Spleen (tissue), 11 donors: ENCODE results near the gene TPCN2. TPM values are rescaled to one million over a fixed set of nuclear protein-coding genes. Genes with fewer than 3 reads are reported as not detected.

Experiments
- DNase-seq: peaks from one replicate; pipeline ENCODE4 v3.0.0-alpha.2; 2020
- H3K27ac ChIP-seq, 8 donors: fragments of 200-600 bp; sonication (generic) in 7 of 8; 1 replicate in 4 of 8; 2 replicates in 4 of 8; pipeline versions ENCODE4 v1.5.0 to v1.8.0; 2016 to 2021; ENCODE audit warnings: inconsistent platforms in 4 of 8, mild to moderate bottlenecking in 4 of 8, moderate library complexity in 1 of 8
- H3K27me3 ChIP-seq, 7 donors: fragments of 200-600 bp; sonication (generic) in 6 of 7; replicated peaks in 1 of 7; 1 replicate in 4 of 7; 2 replicates in 3 of 7; pipeline versions ENCODE4 v1.5.0 to v1.8.0; 2016 to 2021; ENCODE audit warnings: inconsistent platforms in 3 of 7, mild to moderate bottlenecking in 1 of 7
- H3K36me3 ChIP-seq, 6 donors: fragments of 200-600 bp; sonication (generic) in 5 of 6; 1 replicate in 4 of 6; 2 replicates in 2 of 6; pipeline versions ENCODE4 v1.5.0 to v1.8.0; 2016 to 2021; ENCODE audit warnings: inconsistent platforms in 2 of 6
- H3K4me1 ChIP-seq, 6 donors: fragments of 200-600 bp; sonication (generic) in 5 of 6; 1 replicate in 3 of 6; 2 replicates in 3 of 6; pipeline versions ENCODE4 v1.5.0 to v1.8.0; 2016 to 2021; ENCODE audit warnings: inconsistent platforms in 3 of 6
- H3K4me3 ChIP-seq, 8 donors: fragments of 200-600 bp; sonication (generic) in 7 of 8; 1 replicate in 4 of 8; 2 replicates in 4 of 8; pipeline versions ENCODE4 v1.5.0 to v1.8.0; 2016 to 2021; ENCODE audit warnings: inconsistent platforms in 4 of 8, mild to moderate bottlenecking in 4 of 8, moderate library complexity in 2 of 8
- H3K9me3 ChIP-seq, 8 donors: fragments of 200-600 bp; sonication (generic) in 7 of 8; 1 replicate in 4 of 8; 2 replicates in 4 of 8; pipeline versions ENCODE4 v1.5.0 to v1.8.0; 2016 to 2021; ENCODE audit warnings: inconsistent platforms in 4 of 8
- CTCF ChIP-seq, 11 experiments: fragments of 200-600 bp in 7 of 11; fragments of 450-650 bp in 4 of 11; sonication (generic) in 4 of 11; IDR thresholded peaks in 8 of 11; conservative IDR thresholded peaks in 3 of 11; 1 replicate in 7 of 11; 2 replicates in 4 of 11; pipeline versions ENCODE4 v1.4.0 to v1.8.0; 2016 to 2021; ENCODE audit warnings: antibody characterized with exemption in 11 of 11, inconsistent platforms in 4 of 11, mild to moderate bottlenecking in 1 of 11
- POLR2A ChIP-seq, 3 donors: fragments of 450-650 bp; IDR thresholded peaks; one replicate each; pipeline ENCODE4 v1.5.1; 2017; ENCODE audit warnings: antibody characterized with exemption in 3 of 3, mild to moderate bottlenecking in 1 of 3
- POLR2AphosphoS5 ChIP-seq, 3 donors: sonication (generic); formaldehyde crosslinking; IDR thresholded peaks; one replicate each; pipeline ENCODE4 v1.5.1; 2017; ENCODE audit warnings: antibody characterized with exemption in 3 of 3
- WGBS, 5 donors: extraction: QIAGEN DNeasy Blood & Tissue Kit in 3 of 5; methylation state at CpG; one replicate each; pipeline versions ENCODE4 v1.1.5 to v1.1.7; 2013 to 2018; 5-methylcytosine and 5-hydroxymethylcytosine counted together
- intact Hi-C: fragments of 100-400 bp; cut with DNase I; formaldehyde crosslinking; loops from one replicate; pipeline ENCODE4 v1.15.0; 2023; ENCODE audit warnings: low total_unique reads
- polyA plus RNA-seq, 3 donors: library from polyadenylated mRNA; stranded (reverse); fragments of 200-250 nt; gene quantifications; one replicate each; pipeline ENCODE4 v1.2.1, GENCODE V29; 2013
- total RNA-seq, 7 donors: library from RNA; depleted of rRNA in 3 of 7; stranded (reverse); fragments of >200 nt in 3 of 7; fragmentation: NEBNext Ultra II Directional in 4 of 7; extraction: Animal tissue kit (Norgen Biotek cat#: 25700) in 4 of 7; gene quantifications; one replicate each; pipeline versions ENCODE4 v1.1.0 to v1.2.1, GENCODE V29; 2016 to 2021
- donor health status: healthy with polysubstance abuse.
- donor health status: DM: no; HTN: no; CAD: no; lungs with moderate emphysema.
- donor health status: DM: no; HTN: no; CAD: no.
- donor health status: Bipolar disorder and iron deficiency.
- donor health status: healthy.
- donor health status: DM: no; HTN: no; CAD: no.
- donor health status: DM: yes; HTN: yes; CAD: no.

The TPCN2 gene
- total and polyA plus RNA-seq, 10 donors = 3.6 to 30.4 (median 24.1) TPM

- TF ChIP-seq POLR2AphosphoS5 (IDR thresholded peaks at IDR 0.05) (peak in 2 of 3 donors; percentile 44 to 63), POLR2A (IDR thresholded peaks at IDR 0.05) (no peak)
- DNase-seq = peak; percentile 66
- 20 to 48% (median 32%) methylated on average over 17 to 44 of the region's 44 CpGs for WGBS, 5 donors
- peaks cover 0 to 40% (median 19%) of the 10 kb centered on the region in 6 donors for H3K4me1 ChIP-seq
- no peak overlapping the region for H3K4me3 ChIP-seq
- peak overlapping the region in 6 of 8 donors; percentile 34 to 60 (median 53) for H3K27ac ChIP-seq
- no peaks in the 10 kb centered on the region for H3K9me3 ChIP-seq
- no peaks in the 10 kb centered on the region for H3K36me3 ChIP-seq
- intact Hi-C loops = no loop called here
- H3K27me3 ChIP-seq = peaks cover 0 to 25% (median 4%) of the 10 kb centered on the region in 7 donors
Measured at GRCh38 chr11:69157156-69157821, 108.6 kb downstream of the TPCN2 start.

- Histone ChIP-seq H3K27ac (peak overlapping the region in 4 of 8 donors; percentile 34 to 60 (median 58)), H3K4me1 (peaks cover 0 to 40% (median 19%) of the 10 kb centered on the region in 6 donors), H3K27me3 (peaks cover 0 to 25% (median 4%) of the 10 kb centered on the region in 7 donors), H3K9me3 (peaks cover 0 to 4% (median 0%) of the 10 kb centered on the region in 8 donors), H3K4me3 (no peak overlapping the region), H3K36me3 (no peaks in the 10 kb centered on the region)
- intact Hi-C loops = no loop called here
- WGBS, 5 donors = 92 to 96% (median 95%) methylated on average over 4 to 15 of the region's 15 CpGs
- no peak for TF ChIP-seq CTCF (IDR thresholded peaks at IDR 0.05 in 8 of 11, conservative IDR thresholded peaks at IDR 0.05 in 3 of 11)
- TF ChIP-seq POLR2AphosphoS5 (IDR thresholded peaks at IDR 0.05) = no peak
- no peak for TF ChIP-seq POLR2A (IDR thresholded peaks at IDR 0.05)
- peak; percentile 58 for DNase-seq
Measured at GRCh38 chr11:69157822-69158231, 109.1 kb downstream of the TPCN2 start.

- Histone ChIP-seq H3K36me3 (no peaks in the 10 kb centered on the region), H3K4me1 (peaks cover 0 to 40% (median 19%) of the 10 kb centered on the region in 6 donors), H3K27me3 (peaks cover 0 to 25% (median 4%) of the 10 kb centered on the region in 7 donors), H3K27ac (no peak overlapping the region), H3K4me3 (no peak overlapping the region), H3K9me3 (peaks cover 0 to 11% (median 0%) of the 10 kb centered on the region in 8 donors)
- DNase-seq = peak; percentile 50
- 86 to 94% (median 89%) methylated on average over 20 to 21 of the region's 21 CpGs for WGBS, 5 donors
- TF ChIP-seq POLR2A (IDR thresholded peaks at IDR 0.05) (no peak), CTCF (IDR thresholded peaks at IDR 0.05 in 8 of 11, conservative IDR thresholded peaks at IDR 0.05 in 3 of 11) (no peak), POLR2AphosphoS5 (IDR thresholded peaks at IDR 0.05) (no peak)
- intact Hi-C loops = no loop called here
Measured at GRCh38 chr11:69158301-69159149, 109.8 kb downstream of the TPCN2 start.

- H3K27me3 ChIP-seq = peaks cover 0 to 25% (median 4%) of the 10 kb centered on the region in 7 donors
- DNase-seq = peak; percentile 47
- TF ChIP-seq CTCF (IDR thresholded peaks at IDR 0.05 in 8 of 11, conservative IDR thresholded peaks at IDR 0.05 in 3 of 11) (no peak), POLR2AphosphoS5 (IDR thresholded peaks at IDR 0.05) (no peak), POLR2A (IDR thresholded peaks at IDR 0.05) (no peak)
- intact Hi-C loops = no loop called here
- H3K27ac ChIP-seq = no peak overlapping the region
- H3K9me3 ChIP-seq = peaks cover 0 to 17% (median 4%) of the 10 kb centered on the region in 8 donors
- H3K36me3 ChIP-seq = no peaks in the 10 kb centered on the region
- 87 to 96% (median 95%) methylated on average over 19 of the region's 19 CpGs for WGBS, 5 donors
- no peak overlapping the region for H3K4me3 ChIP-seq
- peaks cover 0 to 37% (median 19%) of the 10 kb centered on the region in 6 donors for H3K4me1 ChIP-seq
Measured at GRCh38 chr11:69159150-69159852, 110.6 kb downstream of the TPCN2 start.
